ENCODE data around the gene UBAP2.
A peak's percentile ranks its signal among the peaks of the same experiment; 100 is the strongest.

The UBAP2 gene

DNA sequence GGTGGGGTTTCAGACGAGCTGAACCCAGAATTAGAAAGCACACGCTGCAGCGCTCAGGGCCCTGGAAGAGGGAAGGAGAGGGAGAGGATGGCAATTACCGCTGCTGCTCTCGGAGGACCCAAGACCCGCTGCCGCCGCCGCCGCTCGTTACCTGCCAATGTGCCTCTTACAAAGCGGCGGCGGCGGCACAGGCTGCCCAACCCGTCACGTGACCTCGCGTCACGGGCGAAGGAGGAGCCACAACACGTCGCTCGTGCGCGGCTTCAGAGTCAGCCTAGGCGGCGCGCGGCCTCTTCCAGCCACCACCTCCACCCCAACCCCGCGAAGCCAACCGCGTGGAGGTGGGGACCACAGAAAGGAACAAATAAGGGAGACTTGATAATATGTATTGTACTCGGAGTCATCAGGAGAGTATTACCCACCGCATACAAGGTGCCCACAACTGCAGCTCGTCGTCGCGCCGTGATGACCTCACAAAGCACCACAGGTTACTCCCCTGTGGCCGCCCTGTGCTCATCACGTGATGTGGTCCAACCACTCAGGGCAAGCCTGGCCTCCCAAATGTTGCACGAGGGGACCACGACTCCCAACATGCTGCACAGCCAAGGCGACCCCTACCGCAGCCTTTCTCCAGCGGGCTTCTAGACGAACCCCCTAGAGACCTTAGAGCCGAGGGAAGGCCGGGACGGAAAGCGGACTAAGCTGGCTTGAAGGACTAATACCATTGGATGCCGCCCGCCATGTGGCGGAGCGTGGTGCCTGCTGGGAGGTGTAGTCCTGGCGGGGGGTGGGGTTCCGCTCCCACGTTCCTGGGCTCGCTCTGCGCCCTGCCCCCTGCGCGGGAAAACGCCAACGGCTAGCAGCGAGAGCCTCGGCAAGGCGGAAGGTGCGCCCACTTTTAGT, at the start of gene UBAP2:
Gene UBAP2 (minus strand): TSS at position 161 of the 903 bp plus-strand sequence. CDS start 31,739 bp downstream, outside the sequence.
- peak within 1 kb of the TSS; percentile 96 for H3K4me3 ChIP-seq (ENCODE audit: low read depth, low read length)
- peak; percentile 94 for DNase-seq (ENCODE audit: low read depth)

DNA sequence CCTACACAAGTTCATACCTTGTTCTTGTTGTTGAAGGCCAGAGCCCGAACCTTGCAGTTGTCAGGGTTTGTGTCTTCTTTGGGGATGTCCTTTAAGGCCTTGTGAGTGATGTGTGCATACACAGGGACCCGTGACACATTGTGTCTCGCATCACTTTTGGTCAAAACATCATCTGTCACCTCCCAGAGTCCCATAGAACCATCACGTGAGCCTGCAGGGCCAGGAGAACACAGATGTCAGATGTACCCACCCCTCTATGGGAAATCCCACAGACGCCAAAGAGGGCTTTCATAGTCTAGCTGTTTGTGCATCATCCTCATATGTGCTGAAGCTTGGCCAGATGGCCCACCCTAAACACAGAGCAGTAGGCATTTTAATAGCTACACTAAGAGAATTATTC, 49.6 kb upstream of the UBAP2 start:
- no peak overlapping the region for H3K4me3 ChIP-seq (ENCODE audit: low read depth, low read length)
- no peak for DNase-seq (ENCODE audit: low read depth)

DNA sequence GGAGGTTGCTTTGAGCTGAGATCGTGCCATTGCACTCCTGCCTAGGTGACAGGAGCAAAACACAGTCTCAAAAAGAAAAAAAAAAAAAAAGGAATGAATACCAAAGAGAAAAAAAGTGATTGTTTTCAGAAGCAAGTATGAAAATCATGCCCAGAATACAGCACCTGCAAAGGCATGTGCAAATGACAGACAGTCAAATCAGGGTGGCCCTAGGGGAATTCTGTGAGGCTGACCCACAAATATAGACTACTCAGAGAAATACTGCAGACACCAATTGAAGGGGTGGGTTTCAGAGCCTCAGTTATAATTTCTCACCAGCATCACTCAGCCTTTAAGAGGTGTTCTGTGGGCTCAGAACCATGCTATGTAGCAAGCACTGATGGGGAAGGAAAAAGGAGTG, 49.2 kb upstream of the UBAP2 start:
- H3K4me3 ChIP-seq (ENCODE audit: low read depth, low read length), result no peak overlapping the region
- no peak for DNase-seq (ENCODE audit: low read depth)

DNA sequence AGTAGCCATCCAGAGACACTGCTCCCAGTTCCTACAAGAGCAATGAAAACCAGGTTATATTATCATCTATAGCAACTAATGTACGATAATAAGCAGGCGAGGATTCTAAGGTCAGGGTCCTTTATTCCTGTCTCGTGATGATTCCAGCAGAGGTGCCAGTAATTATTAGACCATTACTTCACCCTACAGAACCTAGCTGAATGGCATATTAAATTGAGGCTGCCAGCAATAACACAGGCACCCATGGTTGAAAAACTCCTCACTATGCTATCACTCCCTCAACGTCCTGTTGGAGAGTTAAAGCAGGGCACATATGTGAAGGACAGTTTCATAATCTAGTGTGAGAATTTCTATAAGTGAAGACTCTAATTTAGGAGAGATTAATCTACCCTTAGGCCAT, 48.1 kb upstream of the UBAP2 start:
- no peak overlapping the region for H3K4me3 ChIP-seq (ENCODE audit: low read depth, low read length)
- no peak for DNase-seq (ENCODE audit: low read depth)

DNA sequence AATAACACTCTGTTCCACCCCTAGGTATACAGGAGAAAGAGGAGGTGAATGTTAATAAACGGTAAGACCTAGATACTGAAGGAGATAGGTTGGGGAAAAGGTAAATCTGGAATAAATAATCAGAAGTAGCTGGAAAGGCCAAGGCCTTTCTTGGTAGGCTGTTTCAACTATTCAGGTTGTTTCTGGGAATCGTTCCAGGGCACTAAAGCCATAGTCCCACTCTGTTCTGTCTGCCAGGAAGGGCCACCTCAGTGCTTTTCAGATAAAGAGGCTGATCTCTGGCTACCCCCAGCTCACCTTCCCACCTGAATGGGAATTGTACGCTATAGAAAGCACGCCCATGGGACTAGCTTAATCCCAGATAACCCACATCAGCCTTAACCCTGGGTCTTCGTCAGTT, 44.9 kb upstream of the UBAP2 start:
- no peak overlapping the region for H3K4me3 ChIP-seq (ENCODE audit: low read depth, low read length)
- DNase-seq (ENCODE audit: low read depth), result no peak

DNA sequence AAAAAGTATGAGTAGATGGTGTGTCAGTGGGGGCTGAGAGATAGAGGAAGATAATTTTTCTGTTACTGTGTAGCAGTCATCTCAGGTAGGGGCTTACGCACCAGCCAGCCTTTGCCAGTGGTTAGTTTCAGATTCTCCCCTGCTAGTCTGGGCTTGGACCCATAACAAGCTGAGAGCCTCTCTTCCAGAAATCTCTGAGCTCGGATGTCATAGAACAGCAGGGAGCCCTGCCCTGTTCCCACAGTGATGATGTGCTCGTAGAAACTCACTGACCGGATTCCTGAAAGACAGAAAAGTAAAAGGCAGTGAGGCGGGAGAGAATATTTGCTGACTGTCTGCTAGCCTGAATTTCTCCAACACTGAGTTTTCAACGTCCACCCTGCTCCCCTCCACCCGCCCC, 40.6 kb upstream of the UBAP2 start:
- DNase-seq (ENCODE audit: low read depth), result no peak
- no peak overlapping the region for H3K4me3 ChIP-seq (ENCODE audit: low read depth, low read length)

GRCh38 chr9:34087370-34087769, 38.7 kb upstream of the UBAP2 start:
- no peak for DNase-seq (ENCODE audit: low read depth)
- no peak overlapping the region for H3K4me3 ChIP-seq (ENCODE audit: low read depth, low read length)

- DNase-seq (ENCODE audit: low read depth), result peak; percentile 18
- no peak overlapping the region for H3K4me3 ChIP-seq (ENCODE audit: low read depth, low read length)
Observed at GRCh38 chr9:34086864-34087263, 38.2 kb upstream of the UBAP2 start.

DNA sequence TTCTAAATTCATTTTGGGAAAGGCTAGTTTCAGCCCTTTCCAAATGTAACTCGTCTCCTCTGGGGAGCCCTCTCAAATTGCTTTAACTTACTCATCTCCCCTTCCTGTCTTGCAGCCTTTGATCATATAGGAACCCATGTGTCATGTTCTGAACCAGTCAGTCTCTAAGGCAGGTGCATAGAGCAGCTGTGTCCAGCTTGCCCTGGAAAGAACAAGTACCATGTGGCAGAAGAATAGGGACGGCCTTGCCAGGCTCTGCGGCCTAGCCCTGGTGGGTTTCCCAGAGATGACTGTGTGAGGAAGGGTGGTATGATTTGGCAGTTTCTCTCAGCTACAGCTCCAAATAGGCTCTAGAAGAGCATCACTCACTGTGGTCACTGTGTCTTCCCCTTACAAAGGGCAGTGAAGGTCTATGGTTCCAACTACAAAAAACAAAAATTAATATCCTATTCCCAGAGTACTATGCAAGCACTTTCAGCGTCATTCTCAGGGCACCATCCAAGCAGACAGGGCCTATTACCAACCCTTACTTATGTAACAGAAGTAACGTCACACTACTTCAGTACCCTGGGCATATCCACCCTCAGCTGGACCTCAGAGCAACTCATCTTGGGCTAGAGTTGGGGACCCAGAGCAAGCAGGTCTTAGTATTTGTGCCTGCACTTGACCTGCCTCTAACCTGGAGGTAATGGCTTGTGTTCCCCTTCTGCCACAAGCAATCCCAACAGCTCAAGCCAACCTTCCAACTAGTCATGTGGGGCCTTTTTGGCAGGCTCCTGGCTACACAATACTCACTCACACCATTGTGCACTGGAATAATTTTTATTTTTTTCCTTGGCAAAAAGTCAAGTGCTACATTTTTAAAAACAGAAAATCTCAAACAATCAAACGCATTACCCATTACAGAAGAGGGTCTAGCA, 37.2 kb upstream of the UBAP2 start:
- DNase-seq (ENCODE audit: low read depth), result peak; percentile 25
- H3K4me3 ChIP-seq (ENCODE audit: low read depth, low read length), result no peak overlapping the region

DNA sequence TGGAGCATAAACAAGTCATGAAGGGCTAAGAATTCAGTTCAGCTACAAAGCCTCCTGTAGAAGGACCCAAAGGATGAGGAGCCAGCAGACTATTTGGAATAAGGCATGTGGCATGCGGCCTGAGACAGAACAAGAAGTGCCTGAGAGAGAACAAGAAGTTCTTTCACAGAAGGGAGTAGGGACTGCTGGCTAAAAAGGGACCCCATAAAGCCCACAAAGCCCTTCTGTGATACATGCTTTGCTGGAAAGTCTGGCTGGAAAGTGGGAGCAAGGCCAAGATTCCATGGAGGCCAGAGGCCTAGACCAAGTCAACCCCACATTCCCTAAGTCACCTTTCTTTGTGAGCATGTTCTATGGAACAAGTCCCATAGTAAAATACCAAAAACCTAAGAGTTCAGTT, 35.9 kb upstream of the UBAP2 start:
- H3K4me3 ChIP-seq (ENCODE audit: low read depth, low read length), result no peak overlapping the region

DNA sequence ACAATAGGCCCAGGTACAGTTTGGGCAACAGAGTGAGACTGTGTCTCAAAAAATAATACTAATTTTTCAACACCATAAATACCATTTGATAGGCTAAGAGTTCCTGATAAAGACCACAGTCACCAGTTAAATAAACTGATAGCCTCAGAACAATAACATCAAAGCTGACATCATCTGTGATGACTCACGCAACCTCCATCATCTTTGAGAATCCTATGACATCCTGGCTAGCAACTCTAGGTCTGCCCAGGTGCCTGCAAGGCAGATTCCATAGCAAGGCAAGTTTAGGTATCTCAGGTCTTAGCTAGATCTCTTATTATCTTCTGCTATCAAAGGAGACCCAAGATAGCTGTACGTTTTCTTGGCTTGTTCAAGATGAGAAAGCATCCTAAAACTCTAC, 30.5 kb upstream of the UBAP2 start:
- no peak for DNase-seq (ENCODE audit: low read depth)
- H3K4me3 ChIP-seq (ENCODE audit: low read depth, low read length), result no peak overlapping the region

More for the DNA sequence above, 35.9 kb upstream of the UBAP2 start:
- peak; percentile 13 for DNase-seq (ENCODE audit: low read depth)

GRCh38 chr9:34072868-34073590, 24.3 kb upstream of the UBAP2 start:
- peak; percentile 67 for DNase-seq (ENCODE audit: low read depth)
- no peak overlapping the region for H3K4me3 ChIP-seq (ENCODE audit: low read depth, low read length)

- no peak for DNase-seq (ENCODE audit: low read depth)
- no peak overlapping the region for H3K4me3 ChIP-seq (ENCODE audit: low read depth, low read length)
Observed at GRCh38 chr9:34072410-34072809, 23.7 kb upstream of the UBAP2 start.

GRCh38 chr9:34070606-34071324, 22.1 kb upstream of the UBAP2 start:
- H3K4me3 ChIP-seq (ENCODE audit: low read depth, low read length), result no peak overlapping the region
- DNase-seq (ENCODE audit: low read depth), result no peak

DNA sequence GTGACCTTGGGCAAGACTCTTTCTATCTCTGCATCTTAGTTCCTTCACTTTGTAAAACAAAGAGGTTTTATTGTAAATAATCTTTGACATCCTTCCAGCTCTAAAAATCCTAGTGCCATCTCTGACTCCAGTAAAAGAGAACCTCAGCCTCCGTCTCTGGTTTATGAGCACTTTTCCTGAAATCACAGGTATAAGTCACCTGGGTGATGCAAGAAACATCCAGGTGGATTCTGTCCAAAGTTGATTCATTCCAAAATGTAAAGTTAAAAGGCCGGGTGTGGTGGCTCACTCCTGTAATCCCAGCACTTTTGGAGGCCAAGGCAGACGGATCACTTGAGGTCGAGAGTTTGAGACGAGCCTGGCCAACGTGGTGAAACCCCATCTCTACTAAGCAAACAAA, 21.1 kb upstream of the UBAP2 start:
- no peak for DNase-seq (ENCODE audit: low read depth)
- no peak overlapping the region for H3K4me3 ChIP-seq (ENCODE audit: low read depth, low read length)

- H3K4me3 ChIP-seq (ENCODE audit: low read depth, low read length), result no peak overlapping the region
- DNase-seq (ENCODE audit: low read depth), result no peak
Observed at GRCh38 chr9:34065541-34065940, 16.9 kb upstream of the UBAP2 start.

GRCh38 chr9:34059954-34060353, 11.3 kb upstream of the UBAP2 start:
- no peak overlapping the region for H3K4me3 ChIP-seq (ENCODE audit: low read depth, low read length)
- DNase-seq (ENCODE audit: low read depth), result no peak

DNA sequence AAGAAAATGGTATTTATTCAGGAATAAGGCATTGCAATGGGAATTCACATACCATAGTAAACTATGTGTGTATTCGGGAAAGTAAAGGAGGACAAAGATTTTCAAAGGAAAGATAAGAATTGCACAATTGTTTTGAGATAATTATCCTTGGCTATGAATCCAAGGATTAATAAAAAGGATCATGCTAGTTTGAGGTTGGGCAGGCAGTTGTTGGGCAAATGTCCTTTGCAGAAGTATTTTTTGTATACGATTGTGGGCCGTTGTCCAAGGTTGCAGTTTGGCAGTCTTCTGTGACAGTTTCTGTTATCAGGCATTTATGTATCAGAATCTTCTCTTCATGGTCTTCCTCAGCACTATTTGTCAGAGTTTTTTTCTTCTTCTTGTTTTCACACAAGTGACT, 10.6 kb upstream of the UBAP2 start:
- H3K4me3 ChIP-seq (ENCODE audit: low read depth, low read length), result no peak overlapping the region
- no peak for DNase-seq (ENCODE audit: low read depth)

Measured in skeletal muscle cell (primary cell).